NB4 (cell line): ENCODE results near the gene FMNL2.

Experiments used
- MYC ChIP-seq: IDR thresholded peaks from 2 replicates; pipeline ENCODE4 v1.6.1; 2011; ENCODE audit warnings: low read depth, low read length
- POLR2A ChIP-seq: IDR thresholded peaks from 2 replicates; pipeline ENCODE4 v1.6.1; 2011; ENCODE audit warnings: mild to moderate bottlenecking; ENCODE audit not compliant: insufficient read length; ENCODE audit errors: extremely low read depth
- TF ChIP-seq, protein P1 (sequence below): IDR thresholded peaks from one replicate; pipeline ENCODE4 v1.5.1; 2012; ENCODE audit warnings: low read depth, low read length
- TF ChIP-seq, protein P2 (sequence below): IDR thresholded peaks from 2 replicates; pipeline ENCODE4 v1.6.1; 2011; ENCODE audit warnings: low read depth, low read length

DNA sequence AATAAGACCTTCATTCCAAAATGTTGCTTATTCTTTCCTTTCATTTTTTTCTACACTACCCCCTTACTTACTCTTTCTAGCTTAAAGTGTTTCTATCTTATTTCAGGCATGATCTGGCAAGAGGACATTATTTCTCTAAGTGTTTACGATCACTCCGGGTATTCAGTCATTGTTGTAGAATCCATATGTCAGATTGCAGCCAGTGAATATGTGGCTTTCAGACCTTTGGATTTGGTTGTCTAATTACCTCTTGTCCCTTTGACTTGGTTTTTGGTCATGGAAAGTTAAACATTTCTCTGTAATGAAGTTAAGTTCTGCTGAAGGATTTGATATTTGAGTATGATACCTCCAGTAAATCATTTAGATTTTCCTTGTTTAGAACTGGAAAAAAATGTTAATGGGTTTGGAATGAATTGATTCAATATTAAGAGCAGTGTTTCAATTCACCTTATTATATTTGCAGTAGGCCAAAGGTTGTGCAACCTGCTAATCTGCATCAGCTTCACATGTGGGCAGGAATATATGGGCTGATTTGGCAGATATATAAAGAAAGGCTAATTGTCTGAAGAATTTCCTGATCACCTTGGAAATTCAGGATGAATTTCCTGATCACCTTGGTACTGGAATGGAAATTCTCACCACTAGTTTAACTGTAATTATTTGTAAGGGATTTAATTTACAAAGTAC, 227.4 kb downstream of the FMNL2 start:
- TF ChIP-seq, protein P1, sequence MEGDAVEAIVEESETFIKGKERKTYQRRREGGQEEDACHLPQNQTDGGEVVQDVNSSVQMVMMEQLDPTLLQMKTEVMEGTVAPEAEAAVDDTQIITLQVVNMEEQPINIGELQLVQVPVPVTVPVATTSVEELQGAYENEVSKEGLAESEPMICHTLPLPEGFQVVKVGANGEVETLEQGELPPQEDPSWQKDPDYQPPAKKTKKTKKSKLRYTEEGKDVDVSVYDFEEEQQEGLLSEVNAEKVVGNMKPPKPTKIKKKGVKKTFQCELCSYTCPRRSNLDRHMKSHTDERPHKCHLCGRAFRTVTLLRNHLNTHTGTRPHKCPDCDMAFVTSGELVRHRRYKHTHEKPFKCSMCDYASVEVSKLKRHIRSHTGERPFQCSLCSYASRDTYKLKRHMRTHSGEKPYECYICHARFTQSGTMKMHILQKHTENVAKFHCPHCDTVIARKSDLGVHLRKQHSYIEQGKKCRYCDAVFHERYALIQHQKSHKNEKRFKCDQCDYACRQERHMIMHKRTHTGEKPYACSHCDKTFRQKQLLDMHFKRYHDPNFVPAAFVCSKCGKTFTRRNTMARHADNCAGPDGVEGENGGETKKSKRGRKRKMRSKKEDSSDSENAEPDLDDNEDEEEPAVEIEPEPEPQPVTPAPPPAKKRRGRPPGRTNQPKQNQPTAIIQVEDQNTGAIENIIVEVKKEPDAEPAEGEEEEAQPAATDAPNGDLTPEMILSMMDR: no peak
- TF ChIP-seq POLR2A (no peak), MYC (no peak)
- TF ChIP-seq, protein P2, sequence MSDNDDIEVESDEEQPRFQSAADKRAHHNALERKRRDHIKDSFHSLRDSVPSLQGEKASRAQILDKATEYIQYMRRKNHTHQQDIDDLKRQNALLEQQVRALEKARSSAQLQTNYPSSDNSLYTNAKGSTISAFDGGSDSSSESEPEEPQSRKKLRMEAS: no peak
